GM12875 (cell line): ENCODE results near the gene TRIM14.
"Not testable (repeated sequence)": the region's sequence is repeated elsewhere in the genome, so short reads cannot be mapped to it uniquely, and the experiment has no call there.

Experiments
- H3K4me3 ChIP-seq: one replicate; pipeline ENCODE4 v1.5.1; 2011; ENCODE audit warnings: low read depth, low read length, control low read depth
- TF ChIP-seq, protein P1 (sequence below): IDR thresholded peaks from 2 replicates; pipeline ENCODE4 v1.5.1; 2011; ENCODE audit warnings: low read depth, mild to moderate bottlenecking, control low read depth, inconsistent platforms, low read length, moderate library complexity, borderline replicate concordance; ENCODE audit not compliant: insufficient read depth

Gene TRIM14

DNA sequence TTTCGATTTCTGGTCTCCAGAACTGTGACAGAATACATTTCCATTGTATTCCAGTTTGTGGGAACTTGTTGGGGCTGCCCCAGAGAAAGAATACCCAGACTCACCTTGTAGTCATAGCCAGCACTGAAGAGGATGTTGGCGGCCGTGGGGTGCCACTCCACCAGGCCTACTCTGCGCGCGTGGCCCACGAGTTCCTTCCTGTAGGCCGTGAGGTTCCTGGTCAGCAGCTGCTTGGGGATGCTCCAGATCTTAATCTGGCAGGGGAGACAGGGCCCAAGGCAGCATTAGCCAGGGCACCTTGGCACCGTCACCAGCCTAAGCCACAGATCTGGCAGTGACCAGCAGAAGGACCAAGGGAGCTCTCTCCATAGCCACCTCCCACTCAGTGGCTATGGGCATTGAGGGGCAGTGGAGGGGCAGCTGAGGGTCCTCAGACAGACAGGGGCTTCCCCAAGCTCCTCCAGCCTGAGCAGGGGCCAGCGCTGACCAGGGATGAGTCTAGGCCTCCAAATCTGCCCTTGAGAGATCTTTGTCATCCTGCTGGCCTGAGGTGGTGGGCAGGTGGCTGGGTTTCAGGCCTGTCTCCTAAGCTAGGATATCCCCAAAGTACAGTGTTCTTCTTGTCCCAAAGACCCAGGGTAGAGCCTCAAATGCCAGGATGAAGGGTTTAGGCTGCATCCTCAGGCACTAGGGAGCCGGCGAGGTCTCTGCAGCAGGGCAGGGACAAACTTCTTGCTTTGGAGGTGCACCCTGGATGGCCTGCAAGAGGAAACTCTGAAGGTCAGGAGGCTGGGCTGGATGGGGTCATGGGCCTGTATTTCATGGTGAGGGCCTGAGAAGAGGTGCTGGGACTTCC lies 15.9 kb upstream of the TRIM14 start:
- no peak overlapping the region for H3K4me3 ChIP-seq
- TF ChIP-seq, protein P1, sequence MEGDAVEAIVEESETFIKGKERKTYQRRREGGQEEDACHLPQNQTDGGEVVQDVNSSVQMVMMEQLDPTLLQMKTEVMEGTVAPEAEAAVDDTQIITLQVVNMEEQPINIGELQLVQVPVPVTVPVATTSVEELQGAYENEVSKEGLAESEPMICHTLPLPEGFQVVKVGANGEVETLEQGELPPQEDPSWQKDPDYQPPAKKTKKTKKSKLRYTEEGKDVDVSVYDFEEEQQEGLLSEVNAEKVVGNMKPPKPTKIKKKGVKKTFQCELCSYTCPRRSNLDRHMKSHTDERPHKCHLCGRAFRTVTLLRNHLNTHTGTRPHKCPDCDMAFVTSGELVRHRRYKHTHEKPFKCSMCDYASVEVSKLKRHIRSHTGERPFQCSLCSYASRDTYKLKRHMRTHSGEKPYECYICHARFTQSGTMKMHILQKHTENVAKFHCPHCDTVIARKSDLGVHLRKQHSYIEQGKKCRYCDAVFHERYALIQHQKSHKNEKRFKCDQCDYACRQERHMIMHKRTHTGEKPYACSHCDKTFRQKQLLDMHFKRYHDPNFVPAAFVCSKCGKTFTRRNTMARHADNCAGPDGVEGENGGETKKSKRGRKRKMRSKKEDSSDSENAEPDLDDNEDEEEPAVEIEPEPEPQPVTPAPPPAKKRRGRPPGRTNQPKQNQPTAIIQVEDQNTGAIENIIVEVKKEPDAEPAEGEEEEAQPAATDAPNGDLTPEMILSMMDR, result no peak

DNA sequence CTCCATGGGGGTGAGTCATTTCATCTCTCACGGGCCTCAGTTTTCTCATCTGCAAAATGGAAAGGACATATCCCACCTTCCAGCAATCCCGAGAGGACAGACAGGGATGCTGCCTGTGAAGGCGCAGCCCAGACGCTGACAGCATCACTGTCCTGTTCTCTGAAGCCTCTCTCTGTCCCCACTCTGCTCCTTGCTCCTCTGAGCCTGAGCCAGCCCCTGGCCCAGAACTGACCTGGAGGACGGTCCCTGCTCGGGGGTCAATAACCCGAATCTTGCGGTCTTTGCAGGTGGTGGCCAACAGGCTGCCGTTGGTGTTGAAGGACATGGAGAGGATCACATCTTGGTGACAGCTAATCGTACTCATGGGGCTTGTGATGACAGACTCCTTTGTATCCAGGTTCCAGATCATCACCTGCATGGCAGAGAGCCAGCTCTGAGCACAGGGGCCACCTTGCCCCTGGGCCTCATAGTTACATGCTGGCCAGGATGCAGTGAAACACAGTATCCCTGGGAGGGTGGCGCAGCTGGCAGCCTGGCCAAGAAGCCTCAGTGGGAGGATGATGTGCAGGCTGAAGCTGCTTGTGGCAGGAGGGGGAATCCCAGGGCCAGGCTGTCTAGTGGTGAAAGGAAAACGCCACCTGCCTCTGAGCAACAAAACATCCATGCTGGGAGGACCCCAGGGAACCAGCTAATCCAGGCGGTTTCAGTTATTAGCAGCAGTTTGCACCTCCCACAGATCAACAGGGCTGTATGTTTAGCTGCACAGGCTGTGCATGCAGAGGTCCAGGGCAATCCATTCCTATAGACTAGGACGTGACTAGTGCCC lies 14.0 kb upstream of the TRIM14 start:
- TF ChIP-seq, protein P1, result no peak
- H3K4me3 ChIP-seq, result no peak overlapping the region

DNA sequence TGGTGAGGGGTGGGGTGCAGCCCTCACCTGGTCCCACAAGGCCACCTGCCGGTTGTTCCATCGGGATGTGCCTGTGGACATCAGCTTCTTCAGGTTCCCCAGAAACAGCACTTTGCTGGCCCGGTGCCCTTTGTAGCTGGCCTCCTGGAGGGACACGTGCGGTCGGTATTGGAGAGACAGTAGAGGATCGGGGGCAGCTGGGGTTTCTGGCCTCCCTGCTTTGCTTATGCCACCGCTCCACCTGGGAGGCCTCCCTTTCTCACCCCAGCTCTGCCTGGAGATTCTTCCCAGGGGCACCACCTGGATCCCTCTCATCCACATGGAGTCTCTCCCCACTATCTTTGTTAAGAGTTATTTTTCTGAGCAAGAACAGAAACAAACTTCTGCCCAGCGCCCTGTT lies 13.1 kb upstream of the TRIM14 start:
- TF ChIP-seq, protein P1, result no peak
- H3K4me3 ChIP-seq, result no peak overlapping the region

DNA sequence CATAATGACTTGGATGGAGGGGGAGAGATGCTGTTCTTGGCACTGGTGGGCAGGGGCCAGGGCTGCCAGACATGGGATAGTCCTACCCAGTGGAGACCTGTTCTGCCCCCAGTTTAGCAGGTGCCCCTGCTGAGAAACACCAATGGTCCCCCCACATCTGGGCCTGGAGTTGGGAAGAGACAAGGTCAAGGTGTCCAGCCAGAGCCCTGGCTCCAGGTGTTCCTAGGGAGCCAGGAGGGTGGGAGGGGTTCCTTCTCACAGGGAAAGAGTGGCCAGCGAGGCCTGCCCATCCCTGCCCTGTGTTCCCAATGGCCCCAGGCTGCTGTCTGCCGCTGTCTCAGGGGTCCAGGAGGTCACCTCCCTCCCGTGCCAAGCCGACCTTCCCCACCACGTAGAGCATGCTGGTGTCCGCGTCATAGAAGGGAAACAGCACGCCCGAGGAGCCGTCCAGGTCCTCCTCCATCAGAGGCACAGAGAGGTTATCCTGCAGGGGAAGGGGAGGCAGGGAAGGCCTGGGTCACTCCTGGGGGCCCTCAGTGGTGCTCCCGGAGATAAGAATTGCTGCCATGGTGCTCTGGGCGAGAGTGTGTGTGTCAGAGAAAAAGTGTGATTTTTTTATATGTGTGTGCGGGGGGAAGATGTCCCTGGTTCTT lies 11.7 kb upstream of the TRIM14 start:
- TF ChIP-seq, protein P1, result no peak
- no peak overlapping the region for H3K4me3 ChIP-seq

DNA sequence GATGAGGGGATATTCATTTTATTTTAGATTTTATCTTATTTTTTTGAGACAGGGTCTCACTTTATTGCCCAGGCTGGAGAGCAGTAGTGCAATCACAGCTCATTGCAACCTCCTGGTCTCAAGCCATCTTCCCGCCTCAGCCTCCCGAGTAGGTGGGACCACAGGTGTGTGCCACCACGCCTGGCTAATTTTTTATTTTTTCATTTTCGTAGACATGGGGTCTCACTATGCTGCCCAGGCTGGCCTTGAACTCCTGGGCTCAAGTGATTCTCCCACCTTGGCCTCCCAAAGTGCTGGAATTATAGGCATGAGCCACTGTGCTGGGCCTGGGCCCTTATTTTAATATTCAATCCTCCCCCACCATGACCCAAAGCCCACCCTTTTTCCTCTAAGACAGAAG lies 11.0 kb upstream of the TRIM14 start:
- not testable (repeated sequence) for H3K4me3 ChIP-seq

DNA sequence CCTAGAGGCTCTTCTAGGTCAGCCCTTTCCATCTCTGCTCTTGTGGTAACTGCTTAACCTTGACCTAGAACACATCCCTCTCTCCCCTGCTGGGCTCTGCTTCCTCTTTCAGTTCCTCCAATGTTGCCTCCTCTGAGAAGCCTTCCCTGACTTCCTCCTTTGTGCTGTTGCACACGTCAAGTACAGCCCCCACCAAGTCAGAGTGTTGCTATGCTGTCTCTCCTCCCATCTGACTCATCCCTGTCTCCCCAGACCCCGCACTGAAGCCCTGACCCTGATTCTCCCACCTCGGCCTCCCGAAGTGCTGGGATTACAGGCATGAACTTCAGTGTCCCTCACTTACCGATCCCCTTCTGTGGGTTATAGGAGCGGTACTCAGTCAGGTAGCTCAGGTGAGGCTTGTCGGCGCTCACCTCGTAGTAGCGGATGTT lies 10.4 kb upstream of the TRIM14 start:
- TF ChIP-seq, protein P1, result no peak
- no peak overlapping the region for H3K4me3 ChIP-seq

DNA sequence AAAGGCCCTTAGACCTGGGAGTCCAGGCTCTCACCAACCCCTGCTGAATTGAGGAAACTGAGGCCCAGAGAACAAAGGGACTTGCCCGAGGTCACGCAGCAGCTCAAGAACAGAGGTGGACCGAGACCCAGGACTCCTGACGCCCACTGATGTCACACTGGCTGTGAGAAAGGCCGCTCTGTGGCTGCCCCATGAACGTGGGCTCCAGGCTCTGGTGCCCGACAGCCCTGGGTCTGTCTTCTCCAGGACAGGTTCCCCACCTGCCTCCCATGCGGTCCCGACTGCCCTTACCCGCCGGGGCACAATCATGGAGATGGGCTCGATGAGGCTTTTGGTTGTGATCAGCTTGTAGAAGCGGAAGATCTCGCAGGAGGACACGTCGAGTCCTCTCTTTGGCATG lies 9.3 kb upstream of the TRIM14 start:
- H3K4me3 ChIP-seq, result no peak overlapping the region
- TF ChIP-seq, protein P1, result no peak
